Measurements from ENCODE around the gene CARF.
A peak's percentile ranks its signal among the peaks of the same experiment; 100 is the strongest.
"Not testable (repeated sequence)": the region's sequence is repeated elsewhere in the genome, so short reads cannot be mapped to it uniquely, and the experiment has no call there.

CARF gene

DNA sequence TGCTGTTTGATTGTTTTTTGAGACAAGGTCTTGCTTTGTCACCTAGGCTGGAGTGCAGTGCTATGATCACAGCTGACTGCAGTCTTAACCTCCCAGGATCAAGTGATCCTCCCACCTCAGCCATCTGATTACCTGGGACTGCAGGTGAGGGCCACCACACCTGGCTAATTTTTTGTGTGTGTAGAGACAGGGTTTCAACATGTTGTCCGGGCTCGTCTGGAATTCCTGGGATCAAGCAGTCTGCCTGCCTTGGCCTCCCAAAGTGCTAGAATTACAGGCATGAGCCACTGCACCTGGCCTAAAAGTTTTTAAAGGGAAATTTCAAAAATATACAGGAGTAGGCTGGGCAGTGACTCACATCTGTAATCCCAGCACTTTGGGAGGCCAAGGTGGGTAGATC is 22.4 kb downstream of the CARF start:
- DNase-seq: no peak

DNA sequence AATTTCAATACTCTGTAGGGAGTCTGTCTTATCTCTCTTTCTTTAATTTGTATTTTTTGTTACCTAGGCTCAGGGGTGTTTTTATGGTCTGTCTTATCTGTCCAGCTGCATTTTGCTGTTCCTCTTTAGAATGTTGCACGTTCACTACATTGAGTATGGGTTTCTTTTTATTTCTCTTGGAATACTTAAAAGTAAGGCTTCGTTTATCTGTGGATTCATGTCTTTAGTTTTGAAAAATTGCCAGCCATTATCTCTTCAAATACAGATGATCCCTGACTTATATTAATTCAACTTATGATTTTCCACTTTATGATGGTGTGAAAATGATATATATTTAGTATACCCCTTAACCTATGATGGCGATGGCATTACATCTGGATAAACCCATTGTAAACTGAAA is 26.9 kb downstream of the CARF start:
- no peak for DNase-seq

DNA sequence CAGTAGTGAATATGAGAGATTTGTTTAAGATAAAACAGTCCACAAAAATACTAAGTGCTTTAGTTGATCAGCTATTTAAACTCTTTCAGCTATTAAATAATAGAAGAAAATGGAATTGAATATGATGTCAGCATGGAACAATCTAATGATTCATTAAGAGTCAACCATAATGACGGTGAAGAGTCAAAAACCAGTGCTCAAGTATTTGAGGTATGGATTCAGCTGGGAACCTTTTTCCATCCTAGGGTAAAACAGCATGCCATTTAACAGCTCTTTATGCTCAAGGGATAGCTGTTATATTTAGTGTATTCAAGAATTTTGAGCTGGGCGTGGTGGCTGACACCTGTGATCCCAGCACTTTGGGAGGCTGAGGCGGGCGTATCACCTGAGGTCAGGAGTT is 29.7 kb downstream of the CARF start:
- no peak for DNase-seq

DNA sequence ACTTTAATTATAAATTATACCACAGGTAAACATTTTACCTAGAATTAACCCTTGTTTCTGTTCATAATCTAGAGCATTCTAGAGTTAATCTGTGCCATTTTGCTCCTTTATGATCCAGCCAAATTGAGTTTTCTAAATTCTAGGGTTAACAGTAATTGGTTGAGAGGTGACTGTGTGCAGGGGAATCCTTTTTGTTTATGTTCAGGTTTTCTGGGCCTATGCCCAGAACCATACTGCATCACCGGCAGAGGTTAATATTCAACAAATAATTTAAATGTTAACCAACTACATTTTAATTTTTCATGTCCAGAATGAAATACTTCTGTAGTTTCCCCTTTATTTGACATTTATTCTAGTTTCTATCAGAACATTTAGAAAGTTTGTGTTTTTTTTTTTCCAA is 32.3 kb downstream of the CARF start:
- DNase-seq: no peak

DNA sequence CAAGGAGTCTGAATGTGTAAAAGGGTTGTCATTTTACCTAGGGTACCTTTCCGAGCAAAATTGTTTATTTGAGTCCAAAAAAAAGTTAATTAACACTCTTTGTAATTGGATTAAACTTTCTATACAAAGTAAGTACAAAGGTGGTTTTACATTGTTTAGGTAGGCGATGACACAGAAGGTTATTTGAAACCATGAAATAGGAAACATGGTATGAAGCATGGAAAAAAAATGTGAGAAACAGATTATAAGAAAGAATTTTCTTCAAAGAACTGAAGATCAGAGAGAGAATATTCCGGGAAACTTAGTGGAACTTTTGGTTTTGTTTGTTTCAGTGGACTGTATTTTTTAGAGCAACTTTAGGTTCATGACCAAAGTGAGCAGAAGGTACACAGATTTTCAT is 32.7 kb downstream of the CARF start:
- DNase-seq: no peak

DNA sequence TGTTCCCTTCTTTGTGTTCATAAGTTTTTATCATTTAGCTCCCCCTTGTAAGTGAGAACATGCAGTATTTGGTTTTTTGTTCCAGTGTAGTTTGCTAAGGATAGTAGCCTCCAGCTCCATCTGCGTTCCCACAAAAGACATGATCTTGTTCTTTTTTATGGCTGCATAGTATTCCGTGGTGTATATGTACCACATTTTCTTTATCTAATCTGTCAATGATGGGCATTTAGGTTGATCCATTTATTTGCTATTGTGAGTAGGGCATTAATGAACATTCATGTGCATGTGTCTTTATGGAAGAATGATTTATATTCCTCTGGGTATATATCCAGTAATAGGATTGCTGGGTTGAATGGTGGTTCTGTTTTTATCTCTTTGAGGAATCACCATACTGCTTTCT is 33.4 kb downstream of the CARF start:
- no peak for DNase-seq

DNA sequence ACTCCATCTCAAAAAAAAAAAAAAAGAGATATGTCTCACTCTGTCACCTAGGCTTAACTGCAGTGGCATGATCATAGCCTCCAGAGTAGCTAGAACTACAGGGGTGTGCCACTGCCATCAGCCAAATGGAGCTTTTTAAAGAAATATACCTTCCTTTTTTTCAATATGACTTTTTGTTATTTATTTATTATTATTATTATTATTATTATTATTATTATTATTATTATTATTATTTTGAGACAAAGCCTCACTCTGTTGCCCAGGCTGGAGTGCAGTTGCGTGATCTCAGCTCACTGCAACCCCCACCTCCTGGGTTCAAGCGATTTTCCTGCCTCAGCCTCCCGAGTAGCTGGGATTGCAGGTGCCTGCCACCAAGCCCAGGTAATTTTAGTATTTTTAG is 37.3 kb downstream of the CARF start:
- DNase-seq: not testable (repeated sequence)

DNA sequence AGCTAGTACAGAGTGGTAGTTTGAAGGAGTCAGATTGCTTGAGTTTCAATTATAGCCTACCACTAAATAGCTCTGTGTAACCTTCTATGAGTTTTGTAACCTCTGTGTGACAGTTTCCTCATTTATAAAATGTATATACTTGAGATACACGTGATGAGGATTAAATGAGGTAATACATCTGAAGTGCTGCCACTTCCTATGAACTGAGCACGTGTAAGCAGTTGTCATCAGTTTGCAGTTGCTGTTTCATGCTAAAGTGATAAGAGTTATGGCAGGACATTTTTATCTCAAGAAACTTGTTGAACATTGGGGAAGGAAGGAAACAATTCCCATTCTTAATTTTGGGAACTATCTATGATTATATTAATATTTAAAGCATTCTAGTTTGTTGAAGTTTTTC is 38.5 kb downstream of the CARF start:
- no peak for DNase-seq

DNA sequence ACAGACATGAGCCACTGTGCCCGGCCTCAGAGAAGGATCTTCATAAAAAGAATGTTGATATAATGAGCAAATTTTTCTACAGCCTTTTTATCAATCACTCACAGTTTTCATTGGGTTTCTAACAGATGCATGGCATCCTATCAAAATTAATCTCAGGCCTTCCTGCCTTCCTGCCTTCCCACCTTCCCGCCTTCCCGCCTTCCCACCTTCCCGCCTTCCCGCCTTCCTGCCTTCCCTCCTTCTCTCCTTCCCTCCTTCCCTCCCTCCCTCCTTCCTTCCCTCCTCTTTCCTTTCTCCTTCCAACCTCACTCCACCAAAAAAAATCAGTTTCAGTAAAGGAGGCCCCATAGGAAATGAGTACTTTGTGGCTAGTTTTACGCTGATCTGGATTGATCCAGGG is 48.4 kb downstream of the CARF start:
- DNase-seq: no peak

DNA sequence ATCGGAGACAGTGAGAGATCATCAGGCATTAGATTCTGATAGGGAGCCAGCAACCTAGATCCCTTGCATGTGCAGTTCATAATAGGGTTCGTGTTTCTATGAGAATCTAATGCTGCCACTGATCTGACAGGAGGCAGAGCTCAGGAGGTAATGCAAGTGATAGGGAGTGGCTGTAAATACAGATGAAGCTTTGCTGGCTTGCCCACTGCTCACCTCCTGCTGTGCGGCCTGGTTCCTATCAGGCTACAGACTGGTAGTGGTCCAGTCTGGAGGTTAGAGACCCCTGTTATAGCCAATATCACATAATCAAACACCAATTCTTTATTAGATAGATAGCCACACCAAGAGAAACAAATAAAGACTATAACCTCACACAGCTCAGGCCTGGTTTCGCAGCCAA is 51.6 kb downstream of the CARF start:
- DNase-seq: no peak

DNA sequence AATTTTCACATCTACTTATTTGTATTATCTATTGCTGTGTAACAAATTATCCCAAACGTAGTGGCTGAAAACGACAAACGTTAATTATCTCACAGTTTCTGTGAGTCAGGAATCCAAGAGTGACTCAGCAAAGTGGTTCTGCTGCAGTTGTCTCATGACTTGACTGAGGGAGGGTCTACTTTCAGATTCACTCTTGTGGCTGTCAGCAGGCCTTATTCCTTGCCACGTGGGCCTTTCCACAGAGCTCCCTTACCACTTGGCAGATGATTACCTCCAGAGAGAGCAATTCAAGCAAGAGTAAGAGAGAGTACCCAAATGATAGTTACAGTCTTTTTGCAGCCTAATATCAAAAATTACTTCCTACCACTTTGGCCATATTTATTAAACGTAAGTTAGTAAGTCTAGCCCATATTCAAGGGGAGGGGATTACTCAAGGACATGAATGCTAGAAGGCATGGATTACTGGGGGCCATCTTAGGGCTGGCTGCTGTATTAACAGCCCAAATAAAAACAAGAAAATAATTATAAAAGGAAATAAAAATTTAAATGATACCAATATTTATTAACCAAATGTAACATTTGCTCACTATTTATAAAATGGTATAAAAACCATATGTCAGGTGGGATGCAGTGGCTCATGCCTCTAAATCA is 53.9 kb downstream of the CARF start:
- DNase-seq: no peak

DNA sequence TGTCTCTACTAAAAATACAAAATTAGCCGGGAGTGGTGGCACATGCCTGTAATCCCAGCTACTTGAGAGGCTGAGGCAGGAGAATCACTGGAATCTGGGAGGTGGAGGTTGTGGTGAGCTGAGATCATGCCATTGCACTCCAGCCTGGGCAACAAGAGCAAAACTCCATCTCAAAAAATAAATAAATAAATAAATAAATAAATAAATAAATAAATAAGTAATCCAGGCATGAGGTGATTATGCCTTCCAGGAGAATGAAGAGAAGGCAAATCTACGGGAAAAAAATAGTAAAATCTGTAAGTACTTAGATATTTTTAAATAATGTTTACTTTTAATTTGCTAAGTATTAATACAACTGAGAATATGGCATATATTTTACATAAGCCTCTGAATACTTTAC is 57.3 kb downstream of the CARF start:
- DNase-seq: not testable (repeated sequence)

DNA sequence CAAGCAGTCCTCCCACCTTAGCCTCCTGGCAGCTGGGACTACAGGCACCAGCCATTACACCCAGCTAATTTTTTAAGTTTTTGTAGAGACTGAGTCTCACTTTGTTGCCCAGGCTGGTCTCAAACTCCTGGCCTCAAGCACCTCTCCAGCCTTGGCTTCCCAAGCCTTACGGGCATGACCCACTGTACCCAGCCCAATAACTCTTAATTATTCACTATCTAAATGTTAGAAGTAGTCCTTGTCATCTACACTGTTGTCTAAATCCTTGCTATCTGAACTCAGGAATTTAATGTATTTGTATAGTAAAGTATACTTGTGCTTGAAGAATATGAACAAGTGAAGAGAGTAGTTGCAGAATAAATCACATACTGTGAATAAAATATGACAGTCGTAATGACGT is 64.7 kb downstream of the CARF start:
- no peak for DNase-seq

DNA sequence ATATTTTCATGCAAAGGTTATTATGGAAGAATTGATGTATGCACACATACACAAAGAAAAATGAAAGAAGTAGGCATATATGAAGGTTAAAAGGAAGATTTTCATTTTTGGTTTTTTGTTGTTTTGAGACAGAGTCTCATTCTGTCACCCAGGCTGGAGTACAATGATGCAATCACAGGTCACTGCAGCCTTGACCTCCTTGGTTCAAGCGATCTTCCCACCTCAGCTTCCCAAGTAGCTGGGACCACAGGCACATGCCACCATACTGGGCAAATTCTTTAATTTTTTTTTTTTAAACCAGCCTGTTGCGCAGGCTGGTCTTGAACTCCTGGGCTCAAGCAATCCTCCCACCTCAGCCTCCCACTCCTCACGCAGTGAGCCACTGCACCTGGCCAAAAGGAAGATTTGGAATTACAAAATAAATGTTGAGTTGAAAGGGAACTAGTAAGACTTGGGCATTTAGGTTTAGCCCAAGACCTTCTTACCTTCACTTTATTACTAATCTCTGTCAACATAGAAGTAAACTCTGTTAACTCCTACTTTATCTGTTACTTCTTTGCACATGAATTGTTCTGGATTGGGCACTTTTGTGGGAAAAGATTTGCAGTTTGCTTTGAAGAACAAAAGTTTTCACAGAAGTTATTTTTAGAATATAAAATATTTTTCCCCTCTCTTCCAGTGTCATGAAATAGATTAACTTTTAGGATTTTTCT is 70.9 kb downstream of the CARF start:
- no peak for DNase-seq

DNA sequence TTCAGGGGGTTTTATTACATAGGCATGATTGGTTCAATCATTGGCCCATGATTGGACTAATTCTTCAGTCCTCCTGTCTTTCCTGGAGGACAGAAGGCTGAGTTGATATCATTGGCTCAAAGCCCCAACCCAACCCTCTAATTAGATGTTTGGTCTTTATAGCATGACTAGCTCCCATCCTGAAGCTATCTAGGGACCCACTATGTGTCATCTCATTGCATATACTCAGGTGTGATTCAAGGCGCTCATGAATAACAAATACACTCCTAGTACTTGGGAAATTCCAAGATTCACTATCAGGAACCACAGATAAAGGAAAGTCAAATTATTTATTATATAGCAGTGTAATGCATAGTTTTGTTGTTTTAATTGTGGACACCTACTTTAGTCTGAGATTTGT is 77.7 kb downstream of the CARF start:
- no peak for DNase-seq

DNA sequence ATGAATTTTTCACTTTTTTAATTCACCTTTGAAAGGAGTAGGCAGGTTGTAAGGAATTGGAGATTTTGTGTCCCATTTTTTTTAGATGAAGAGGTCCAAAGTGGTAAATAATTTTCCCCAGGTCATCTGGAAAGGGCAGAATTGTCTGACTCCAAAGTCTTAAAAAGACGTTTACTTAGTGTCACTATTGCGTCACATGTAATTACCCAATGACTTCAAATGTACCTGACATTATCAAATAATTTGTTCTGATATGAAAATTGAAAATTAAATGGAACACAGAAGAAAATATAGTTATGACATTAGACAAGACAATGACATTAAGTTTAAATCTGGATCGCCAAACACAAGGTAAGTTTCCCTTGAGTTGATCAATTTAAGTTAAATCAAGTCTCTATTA is 78.4 kb downstream of the CARF start:
- no peak for DNase-seq

DNA sequence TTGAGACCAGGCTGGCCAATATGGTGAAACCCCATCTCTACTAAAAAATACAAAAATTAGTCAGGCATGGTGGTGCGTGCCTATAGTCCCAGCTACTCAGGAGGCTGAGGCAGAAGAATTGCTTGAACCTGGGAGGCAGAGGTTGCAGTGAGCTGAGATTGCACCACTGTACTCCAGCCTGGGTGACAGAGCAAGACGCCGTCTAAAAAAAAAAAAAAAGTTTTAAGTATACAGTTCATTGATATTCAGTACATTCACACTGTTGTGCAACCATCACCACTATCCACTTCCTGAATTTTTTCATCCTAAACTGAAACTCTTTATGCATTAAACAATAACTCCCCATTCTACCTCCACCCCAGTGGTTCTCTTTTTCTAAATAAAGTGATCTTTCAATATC is 85.0 kb downstream of the CARF start:
- DNase-seq: not testable (repeated sequence)

DNA sequence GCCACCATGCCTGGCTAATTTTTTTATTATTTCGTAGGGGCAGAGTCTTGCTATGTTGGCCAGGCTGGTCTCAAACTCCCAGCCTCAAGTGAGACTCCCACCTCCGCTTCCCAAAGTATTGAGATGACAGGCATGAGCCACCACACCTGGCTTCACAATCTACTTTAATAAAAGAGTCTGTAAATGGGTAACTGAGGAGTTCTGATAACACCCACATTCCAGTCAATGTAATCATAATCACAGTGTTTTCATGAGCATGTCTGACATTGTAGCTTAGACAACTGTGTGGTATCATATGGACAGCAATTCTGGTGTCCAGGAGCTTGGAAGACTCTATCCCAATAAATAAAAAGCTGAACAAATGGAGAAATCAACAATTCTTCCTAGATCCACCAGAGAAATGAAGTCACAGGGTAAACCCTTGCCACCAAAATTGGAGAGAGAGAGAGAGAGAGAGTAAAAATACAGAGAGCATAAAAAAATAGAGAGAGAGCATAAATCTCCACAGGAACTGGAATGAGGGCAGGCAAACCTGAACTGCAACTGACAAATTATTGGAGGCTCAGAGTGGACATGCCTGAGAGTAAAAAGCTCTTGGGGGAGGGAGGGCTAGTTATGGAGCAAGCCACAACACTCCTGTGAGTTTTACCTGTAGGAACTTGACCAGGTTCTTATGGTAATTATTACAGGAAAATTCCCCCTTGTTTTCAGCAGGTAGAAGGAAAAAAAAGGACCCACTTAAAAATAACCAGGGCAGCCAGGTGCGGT is 90.2 kb downstream of the CARF start:
- no peak for DNase-seq

DNA sequence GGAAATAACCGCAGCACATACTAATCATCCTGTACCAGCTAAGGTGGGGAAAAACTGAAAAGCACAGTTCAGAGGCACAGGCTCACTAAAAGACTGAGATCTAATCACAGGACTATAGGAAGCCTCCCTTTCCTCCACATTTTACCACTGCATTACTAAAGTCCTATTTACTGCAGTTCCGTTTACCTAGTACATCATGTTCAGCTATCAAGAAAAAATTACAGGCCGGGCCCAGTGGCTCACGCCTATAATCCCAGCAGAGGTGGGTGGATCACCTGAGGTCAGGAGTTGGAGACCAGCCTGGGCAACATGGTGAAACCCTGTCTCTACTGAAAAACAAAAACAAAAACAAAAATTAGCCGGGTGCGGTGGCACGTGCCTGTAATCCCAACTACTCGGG is 91.6 kb downstream of the CARF start:
- no peak for DNase-seq

DNA sequence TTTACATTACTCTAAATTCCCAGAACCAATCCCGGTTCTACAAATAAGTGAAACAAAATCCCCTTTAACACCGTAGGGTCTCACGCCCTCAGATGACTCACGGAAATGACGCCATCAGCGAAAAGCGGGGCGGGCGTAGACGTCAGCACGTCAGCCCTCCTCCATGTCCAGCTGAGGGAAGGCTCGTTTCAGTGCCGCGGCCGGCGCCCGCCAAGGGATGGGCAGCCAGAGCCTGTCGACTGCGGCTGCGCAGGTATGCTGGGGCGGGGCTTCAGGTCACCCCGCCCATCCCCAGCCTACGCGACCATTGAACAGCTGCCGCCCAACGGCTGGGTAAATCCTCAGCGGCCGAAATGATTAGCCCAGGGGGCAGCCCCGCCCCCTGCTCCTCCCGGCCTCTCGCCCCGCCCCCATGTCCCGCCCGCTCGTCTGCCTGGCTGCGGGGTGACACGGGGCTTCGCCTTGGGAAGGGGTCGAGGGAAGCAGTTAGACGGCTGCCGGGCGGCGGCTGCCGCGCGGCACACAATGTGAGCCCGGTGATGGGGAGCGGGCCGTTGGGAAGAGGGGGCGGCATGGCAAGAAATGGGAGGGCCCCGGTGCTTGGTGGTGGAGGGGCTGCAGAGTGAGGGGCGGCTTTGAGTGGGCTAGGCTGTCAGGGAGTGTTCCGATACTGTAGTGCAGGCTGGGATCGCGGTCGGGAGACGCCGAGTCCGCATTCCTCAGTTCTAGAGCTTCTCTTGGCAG is 102.6 kb downstream of the CARF start, which contains the start of gene NBEAL1:
TSS of gene NBEAL1 (plus strand) at position 420 of the 744 bp plus-strand sequence. CDS start 1,510 bp downstream, outside the sequence.
- peak; percentile 96 for DNase-seq

DNA sequence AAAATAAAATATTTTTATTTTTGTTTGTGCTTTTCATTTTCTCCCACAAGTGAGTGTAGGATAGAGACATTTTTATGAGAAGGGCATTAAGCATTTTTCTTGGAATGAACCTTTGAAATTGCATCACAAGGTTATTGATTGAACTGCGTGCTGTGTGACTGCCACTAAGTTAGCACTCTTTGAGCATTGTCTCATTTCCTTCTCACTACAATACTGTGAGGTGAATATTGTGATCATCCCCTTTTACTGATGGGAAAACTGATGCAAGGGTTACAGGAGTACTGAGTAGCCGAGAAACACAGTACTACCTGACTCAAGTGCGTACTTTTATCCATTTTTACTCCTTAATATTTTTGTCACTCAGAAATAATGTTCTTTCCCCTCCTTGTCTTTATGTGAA is 104.6 kb downstream of the CARF start:
- no peak for DNase-seq

DNA sequence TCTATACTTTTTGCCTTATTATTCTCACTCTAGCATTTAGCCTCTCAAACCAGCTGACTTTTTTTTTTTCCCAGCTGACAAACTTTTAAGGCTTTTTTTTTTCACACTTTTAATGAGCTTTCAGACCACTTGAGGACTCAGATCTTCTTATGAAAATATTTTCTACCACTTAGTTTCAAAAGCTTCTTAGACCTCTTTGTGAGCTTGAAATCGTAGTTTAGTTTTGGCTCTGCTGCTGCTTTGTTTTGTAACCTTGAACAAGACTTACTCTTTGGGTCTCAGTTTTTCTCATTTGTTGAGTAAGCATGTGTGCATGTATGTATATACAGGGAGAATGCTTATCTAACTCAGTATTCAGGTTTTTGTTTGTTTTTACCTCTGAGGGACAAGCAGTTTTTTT is 106.1 kb downstream of the CARF start:
- no peak for DNase-seq

DNA sequence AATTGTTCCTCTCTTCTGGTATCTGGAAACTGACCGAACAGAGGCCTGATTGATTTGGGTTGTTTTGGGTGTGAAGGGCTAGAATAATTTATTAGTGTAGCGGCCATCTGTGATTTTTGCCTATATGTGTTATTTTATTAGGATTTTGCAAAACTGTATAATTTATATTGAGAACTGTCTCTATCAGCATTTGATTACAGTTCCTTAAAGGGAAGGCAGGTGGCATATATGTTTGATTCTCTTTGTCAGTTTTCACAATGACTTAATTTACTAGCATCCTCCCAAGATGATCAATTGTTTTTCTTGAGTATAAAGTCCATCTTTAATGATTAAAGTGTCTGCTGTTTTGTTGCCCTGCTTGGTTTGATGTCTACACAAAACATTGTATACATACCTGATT is 107.1 kb downstream of the CARF start:
- no peak for DNase-seq

Measured in CD4-positive, alpha-beta T cell treated with Interleukin-17A for 4 hours (primary cell).